Head of caudate nucleus (tissue), 42 donors: Measurements from ENCODE around the gene KCNQ1OT1.
A peak's percentile ranks its signal among the peaks of the same experiment; 100 is the strongest.

ENCODE experiments used
- DNase-seq, 42 donors: peaks; one replicate each; pipeline versions ENCODE4 v3.0.0 to v3.0.0-alpha.2; 2020 to 2021; ENCODE audit warnings: mixed read lengths in 7 of 42
- intact Hi-C: fragments of 100-400 bp; cut with DNase I; formaldehyde crosslinking; loops from one replicate; pipeline ENCODE4 v1.15.0; 2022

Gene KCNQ1OT1

GRCh38 chr11:2708757-2709281 is 9.0 kb upstream of the KCNQ1OT1 start:
- intact Hi-C loops, result loop anchor here (10.0 kb wide), 1 partner anchor 176 kb away; the partner anchor contains the start of gene CDKN1C
- no peak for DNase-seq

DNA sequence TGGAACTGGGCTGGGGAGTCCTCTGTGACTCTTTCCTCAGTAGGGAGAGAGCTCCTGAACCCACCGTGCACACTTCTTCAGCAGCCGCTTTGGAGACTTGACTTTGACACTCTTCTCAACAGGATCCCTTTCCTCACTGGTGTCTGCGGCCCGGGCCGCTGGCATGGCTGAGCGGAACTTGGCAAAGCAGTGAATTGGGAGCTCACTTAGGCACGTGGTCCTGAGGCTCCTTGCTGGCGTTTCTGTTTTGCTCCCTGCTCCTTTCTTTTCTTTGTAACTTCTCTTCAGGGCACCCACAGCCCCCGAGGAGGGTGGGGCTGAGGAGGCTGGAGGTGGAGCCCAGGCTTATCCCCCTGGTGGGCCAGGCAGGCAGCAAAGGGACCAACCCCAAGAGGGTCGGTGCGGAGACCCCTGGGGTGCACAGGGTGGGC is 8.4 kb upstream of the KCNQ1OT1 start:
- intact Hi-C loops, result loop anchor here (10.0 kb wide), 1 partner anchor 177 kb away; the partner anchor contains the start of gene CDKN1C
- DNase-seq, result peak in 2 of 42 donors; percentile 21 to 48

- DNase-seq, result no peak
- intact Hi-C loops, result loop anchor here (10.0 kb wide), 1 partner anchor 177 kb away; the partner anchor contains the start of gene CDKN1C
Observed at GRCh38 chr11:2707736-2708135, 7.9 kb upstream of the KCNQ1OT1 start.

- DNase-seq, result no peak
- intact Hi-C loops, result loop anchor here (10.0 kb wide), 1 partner anchor 178 kb away; the partner anchor contains the start of gene CDKN1C
Observed at GRCh38 chr11:2706321-2706720, 6.5 kb upstream of the KCNQ1OT1 start.

DNA sequence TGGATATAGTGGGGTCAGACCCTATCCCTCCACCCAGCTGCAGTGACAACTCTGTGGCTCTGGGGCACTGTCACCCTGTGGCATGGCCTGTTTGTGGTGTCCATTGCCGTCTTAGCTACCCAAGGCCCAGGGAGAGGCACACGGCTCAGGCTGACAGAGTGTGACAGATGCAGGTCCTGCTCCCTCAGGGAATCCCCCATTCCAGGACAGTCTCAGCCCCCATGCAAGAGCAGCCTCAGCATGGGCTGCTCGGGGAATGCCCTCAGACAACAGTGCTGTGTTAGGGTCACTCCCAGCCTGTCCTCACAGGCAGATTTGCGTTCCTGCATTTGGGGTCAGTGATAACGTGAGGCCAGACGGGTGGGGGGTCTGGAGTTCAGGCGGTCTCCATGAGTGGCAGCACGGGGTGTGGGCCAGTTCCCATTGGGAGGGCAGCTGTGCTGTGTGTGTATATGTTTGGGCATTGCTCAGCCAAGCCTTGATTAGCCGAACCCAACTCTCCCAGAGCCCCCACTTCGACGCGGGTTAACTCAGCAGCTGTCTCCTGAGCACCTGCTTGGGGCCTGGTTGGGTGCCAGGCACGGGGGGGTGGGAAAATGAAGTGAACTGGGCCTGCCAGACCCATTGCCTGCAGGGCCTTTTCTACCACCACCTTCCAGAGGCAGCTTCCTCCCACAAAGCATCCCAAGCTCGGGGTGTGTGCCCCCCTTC is 5.3 kb upstream of the KCNQ1OT1 start:
- no peak for DNase-seq
- intact Hi-C loops, result loop anchor here (10.0 kb wide), 1 partner anchor 180 kb away; the partner anchor contains the start of gene CDKN1C

DNA sequence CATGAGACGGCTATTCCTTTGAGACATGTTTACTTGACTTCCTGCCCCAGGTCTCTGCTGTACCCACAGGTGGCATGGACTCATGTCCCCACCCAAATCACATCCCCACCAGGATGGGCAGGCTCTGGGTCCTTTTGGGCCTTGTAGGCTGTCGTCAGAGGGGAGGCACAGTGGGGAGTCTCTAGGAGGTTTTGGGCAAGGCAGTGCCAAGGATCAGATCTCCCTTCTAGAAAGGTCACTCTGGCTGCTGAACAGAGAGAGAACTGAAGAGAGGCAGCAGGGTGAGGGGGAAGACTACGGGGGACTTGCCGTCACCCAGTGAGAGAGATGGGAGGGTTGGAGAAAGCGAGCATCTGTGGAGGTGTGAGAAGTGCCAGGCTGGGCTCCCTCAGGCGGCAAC is 4.6 kb upstream of the KCNQ1OT1 start:
- intact Hi-C loops, result loop anchor here (10.0 kb wide), 1 partner anchor 180 kb away; the partner anchor contains the start of gene CDKN1C
- DNase-seq, result no peak

GRCh38 chr11:2703363-2704141 is 3.8 kb upstream of the KCNQ1OT1 start:
- intact Hi-C loops, result loop anchor here (10.0 kb wide), 1 partner anchor 181 kb away; the partner anchor contains the start of gene CDKN1C
- no peak for DNase-seq

- intact Hi-C loops, result loop anchor here (10.0 kb wide), 1 partner anchor 182 kb away; the partner anchor contains the start of gene CDKN1C
- DNase-seq, result peak in 32 of 42 donors; percentile 11 to 77 (median 42)
Observed at GRCh38 chr11:2702771-2703362, 3.1 kb upstream of the KCNQ1OT1 start.

GRCh38 chr11:2701898-2702434 is 2.2 kb upstream of the KCNQ1OT1 start:
- DNase-seq, result peak in 2 of 42 donors; percentile 1 to 19

DNA sequence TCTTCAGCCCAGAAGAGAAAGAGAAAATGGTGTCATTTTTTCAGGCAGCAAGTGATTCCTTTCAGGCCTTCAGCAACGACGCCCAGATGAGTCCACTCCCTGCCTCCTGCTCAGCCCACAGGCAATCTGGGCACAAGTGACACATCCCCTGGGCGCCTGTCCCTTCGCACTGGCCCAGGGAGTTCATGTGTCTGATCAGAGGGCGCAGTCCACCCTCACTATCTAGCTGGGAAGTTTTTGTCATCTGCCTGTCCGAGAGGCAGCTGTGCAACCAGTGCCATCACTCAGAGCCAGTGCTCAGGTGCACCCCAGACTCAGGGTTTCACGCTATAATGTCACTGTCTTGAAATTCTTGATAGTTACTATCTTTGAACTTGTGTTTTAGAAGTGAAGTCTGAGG is 1.4 kb upstream of the KCNQ1OT1 start:
- intact Hi-C loops, result loop anchor here (10.0 kb wide), 1 partner anchor 184 kb away; the partner anchor contains the start of gene CDKN1C
- DNase-seq, result peak in 2 of 42 donors; percentile 6 to 31

More at GRCh38 chr11:2701898-2702434, 2.2 kb upstream of the KCNQ1OT1 start:
- intact Hi-C loops, result loop anchor here (10.0 kb wide), 1 partner anchor 183 kb away; the partner anchor contains the start of gene CDKN1C

DNA sequence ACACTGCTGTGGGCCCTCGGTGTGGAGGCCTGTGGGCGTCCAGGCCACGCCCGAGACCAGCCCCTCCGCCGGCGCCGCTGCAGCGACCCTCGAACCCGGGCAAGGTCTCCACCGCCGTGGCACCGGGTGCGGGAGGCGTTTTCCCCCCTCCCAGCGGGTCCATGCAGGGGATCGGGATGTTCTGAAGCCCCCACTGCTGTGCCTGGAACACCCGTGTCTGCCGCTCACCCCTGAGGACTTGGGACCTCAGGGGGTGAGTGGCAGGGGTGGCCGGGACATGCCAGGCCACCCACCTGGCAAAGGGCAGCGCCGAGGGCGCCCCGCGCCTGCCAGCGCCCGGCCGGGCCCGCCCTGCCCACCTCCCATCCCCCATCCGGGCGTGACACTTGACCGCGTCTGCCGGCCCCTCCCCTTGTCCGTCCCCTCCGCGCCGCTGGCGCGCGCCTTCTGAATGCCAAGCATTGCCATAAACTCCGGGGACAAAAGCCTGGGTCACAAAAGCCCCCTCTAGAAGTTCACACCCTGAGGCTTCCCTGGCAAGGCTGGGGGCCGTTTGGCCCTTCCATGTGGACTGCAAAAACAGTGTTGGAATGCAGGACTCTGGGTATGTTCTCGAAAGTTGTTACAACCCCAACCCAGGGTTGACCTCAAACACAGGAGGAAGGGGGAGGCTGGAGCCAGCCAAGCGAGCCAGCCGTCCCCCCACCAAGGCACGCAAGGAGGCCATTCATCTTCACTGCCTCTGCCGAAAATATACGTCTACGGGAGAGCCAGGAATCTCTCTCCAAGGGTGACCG is 819 bp upstream of the KCNQ1OT1 start:
- intact Hi-C loops, result loop anchor here (10.0 kb wide), 1 partner anchor 184 kb away; the partner anchor contains the start of gene CDKN1C
- DNase-seq, result peak in 40 of 42 donors; percentile 28 to 82 (median 58)

GRCh38 chr11:2699185-2699530 is 636 bp downstream of the KCNQ1OT1 start:
- DNase-seq, result peak in 7 of 42 donors; percentile 5 to 54 (median 32)
- intact Hi-C loops, result no loop called here

DNA sequence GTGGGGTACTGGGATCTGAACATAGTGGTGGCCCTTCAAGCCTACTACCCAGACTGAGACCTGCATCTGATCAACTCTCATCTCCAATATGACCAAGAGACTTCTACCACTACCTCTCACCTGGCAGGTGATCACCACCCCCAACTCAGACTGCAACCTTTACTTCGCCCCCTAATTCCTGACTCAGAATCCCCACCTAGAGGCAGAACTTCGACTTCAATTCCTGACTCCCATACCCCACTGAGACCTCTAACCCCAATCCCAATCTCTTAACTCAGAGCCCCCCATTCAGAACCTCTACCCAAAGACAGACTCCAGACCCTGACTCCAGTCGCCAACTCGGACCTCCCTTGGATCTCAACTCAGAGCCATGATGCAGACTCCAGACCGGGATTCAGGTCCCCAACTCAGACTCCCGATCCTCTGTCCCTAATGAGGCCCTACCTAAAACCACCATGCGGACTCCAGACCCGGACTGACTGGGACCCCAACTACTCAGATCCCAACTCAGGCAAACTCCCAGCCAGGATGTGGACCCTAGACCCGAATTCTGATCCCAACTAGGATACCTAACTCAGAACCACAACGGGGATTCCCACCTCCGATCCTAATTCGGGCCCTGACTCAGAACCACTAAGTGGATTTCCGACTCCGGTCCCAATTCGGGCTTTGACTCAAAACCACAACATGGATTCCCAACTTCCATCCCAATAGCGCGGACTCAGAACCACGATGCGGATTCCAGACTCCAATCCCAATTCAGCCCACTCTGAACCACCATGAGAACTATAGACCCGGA is 1.2 kb downstream of the KCNQ1OT1 start:
- intact Hi-C loops, result no loop called here
- peak in 1 of 42 donors; percentile 16 for DNase-seq

DNA sequence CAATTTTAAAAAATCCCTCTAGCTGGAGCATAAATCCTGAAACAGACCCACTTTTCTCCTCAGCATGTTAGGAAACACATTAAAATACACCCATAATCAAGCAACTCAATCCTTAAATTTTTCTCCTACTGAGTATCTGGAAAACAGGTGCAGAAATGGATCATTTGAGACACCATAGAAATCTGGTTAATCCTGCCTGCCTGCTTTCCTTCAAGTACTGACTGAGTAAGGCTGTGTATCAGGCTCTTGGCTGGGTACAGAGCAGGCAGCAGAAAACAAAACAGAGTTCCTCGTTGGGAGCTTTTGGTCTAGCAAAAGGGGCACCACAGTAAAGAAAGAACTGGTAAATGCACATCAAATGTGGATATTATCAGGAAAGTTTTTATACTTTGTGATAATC is 1.9 kb downstream of the KCNQ1OT1 start:
- intact Hi-C loops, result no loop called here
- no peak for DNase-seq

- intact Hi-C loops, result no loop called here
- DNase-seq, result peak in 1 of 42 donors; percentile 5
Observed at GRCh38 chr11:2696455-2696854, 3.3 kb downstream of the KCNQ1OT1 start.

GRCh38 chr11:2694995-2695939 is 4.5 kb downstream of the KCNQ1OT1 start:
- peak in 3 of 42 donors; percentile 12 to 16 (median 14) for DNase-seq
- intact Hi-C loops, result no loop called here
